K562 (cell line): ENCODE data around the gene MYOZ1. TPM values are rescaled to one million over a fixed set of nuclear protein-coding genes. Genes with fewer than 3 reads are reported as not detected.

Source experiments
- BRF1 ChIP-seq: IDR thresholded peaks from 3 replicates; pipeline ENCODE4 v1.6.1; 2011; ENCODE audit warnings: borderline replicate concordance, mild to moderate bottlenecking; ENCODE audit not compliant: insufficient read length; ENCODE audit errors: extremely low read depth
- ESRRA ChIP-seq: fragments of 450-650 bp; IDR thresholded peaks from 2 replicates; pipeline ENCODE4 v1.6.1; 2014; ENCODE audit warnings: low read depth, mild to moderate bottlenecking, moderate library complexity, borderline replicate concordance
- ETV6 ChIP-seq, 3 experiments: fragments of 150-350 bp in 1 of 3; sonication (generic) in 1 of 3; formaldehyde crosslinking in 1 of 3; IDR thresholded peaks; 2 replicates each; pipeline versions ENCODE4 v1.6.1 to v1.8.0; 2014 to 2022; ENCODE audit warnings: borderline replicate concordance in 2 of 3, low read depth in 2 of 3, antibody characterized with exemption in 1 of 3, low read length in 1 of 3, mild to moderate bottlenecking in 1 of 3, missing genetic modification reagents in 1 of 3
- ILK ChIP-seq: fragments of 450-650 bp; IDR thresholded peaks from 2 replicates; pipeline ENCODE4 v1.6.1; 2016; ENCODE audit warnings: missing genetic modification characterization, low read depth, mild to moderate bottlenecking, missing compliant biosample characterization, moderate library complexity, borderline replicate concordance
- LCOR ChIP-seq: sonication (generic); formaldehyde crosslinking; IDR thresholded peaks from 2 replicates; pipeline ENCODE4 v1.8.0; 2022; ENCODE audit warnings: mild to moderate bottlenecking, missing genetic modification reagents
- MNT ChIP-seq, 2 experiments: fragments of 450-650 bp; conservative IDR thresholded peaks; 2 replicates each; pipeline ENCODE4 v1.6.1; 2017; ENCODE audit warnings: mild to moderate bottlenecking in 2 of 2, moderate library complexity in 2 of 2
- PHTF2 ChIP-seq: fragments of 250-450 bp; sonication (Bioruptor Pico); IDR thresholded peaks from 2 replicates; pipeline ENCODE4 v1.5.0; 2021; ENCODE audit warnings: mild to moderate bottlenecking
- RBM34 ChIP-seq: fragments of 200-400 bp; formaldehyde crosslinking; IDR thresholded peaks from 2 replicates; pipeline ENCODE4 v1.6.1; 2018; ENCODE audit warnings: low read length, borderline replicate concordance; ENCODE audit not compliant: insufficient read depth
- REST ChIP-seq, 2 experiments: fragments of 450-650 bp; formaldehyde crosslinking in 1 of 2; IDR thresholded peaks; 2 replicates each; pipeline versions ENCODE4 v1.4.0 to v1.6.1; 2014 to 2020; ENCODE audit warnings: mild to moderate bottlenecking in 2 of 2, borderline replicate concordance in 1 of 2, low read depth in 1 of 2
- TAF15 ChIP-seq: fragments of 200-400 bp; formaldehyde crosslinking; IDR thresholded peaks from 2 replicates; pipeline ENCODE4 v1.6.1; 2017; ENCODE audit warnings: mild to moderate bottlenecking, low read depth, low read length, moderate library complexity
- TCF15 ChIP-seq: fragments of 250-450 bp; sonication (Bioruptor Pico); IDR thresholded peaks from 2 replicates; pipeline ENCODE4 v1.8.0; 2022; ENCODE audit warnings: moderate library complexity, mild to moderate bottlenecking, inconsistent platforms
- ZNF507 ChIP-seq: conservative IDR thresholded peaks from 2 replicates; pipeline ENCODE4 v1.6.1; 2017; ENCODE audit warnings: missing genetic modification characterization, missing compliant biosample characterization
- ZNF57 ChIP-seq: fragments of 450-650 bp; formaldehyde crosslinking; IDR thresholded peaks from 2 replicates; pipeline ENCODE4 v1.4.0; 2020; ENCODE audit warnings: mild to moderate bottlenecking, moderate library complexity
- ZNF717 ChIP-seq: fragments of 250-450 bp; sonication (Bioruptor Pico); IDR thresholded peaks from 2 replicates; pipeline ENCODE4 v1.5.0; 2021
- ZNF740 ChIP-seq, 3 experiments: fragments of 200-800 bp in 1 of 3; sonication (Bioruptor generic) in 1 of 3; sonication (generic) in 1 of 3; formaldehyde crosslinking in 1 of 3; IDR thresholded peaks; 2 replicates each; pipeline versions ENCODE4 v1.6.1 to v1.8.0; 2016 to 2022; ENCODE audit warnings: mild to moderate bottlenecking in 2 of 3, missing compliant biosample characterization in 2 of 3, missing genetic modification characterization in 2 of 3, missing genetic modification reagents in 1 of 3
- polyA plus RNA-seq, 8 experiments: library from polyadenylated mRNA; depleted of rRNA in 4 of 8; stranded (reverse) in 5 of 8; unstranded in 3 of 8; fragments of >200 nt; fragmentation: Nextera tagmentation in 2 of 8; fragmentation: Illumina TruSeq in 1 of 8; extraction: Ambion mirVana in 2 of 8; extraction: Trizol in 1 of 8; gene quantifications; 2 replicates each; pipeline versions ENCODE4 v1.2.1 to v1.2.3, GENCODE V29; 2011 to 2014; ENCODE audit warnings: inconsistent platforms in 1 of 8, missing spikeins in 1 of 8
- total RNA-seq, 7 experiments: library from RNA; depleted of rRNA in 6 of 7; stranded (reverse); fragments of >200 nt in 6 of 7; fragmentation: Illumina TruSeq in 2 of 7; extraction: Trizol in 2 of 7; gene quantifications; 2 replicates each; pipeline versions ENCODE4 v1.2.1 to v1.2.3, GENCODE V29; 2011 to 2021; ENCODE audit warnings: low replicate concordance in 1 of 7

MYOZ1 gene
- total and polyA plus RNA-seq, 9 of the 15 experiments (the other 6 are each of a cell fraction or from before 2014, with no cell fraction given) = 0.03 to 0.18 (median 0.07) TPM; not detected in 5

- TF ChIP-seq ZNF740 (CRISPR knock-in tag; IDR thresholded peaks at IDR 0.05) (peak; percentile 74; the same call in 1 of the 2 replicates), ZNF740 (tag; IDR thresholded peaks at IDR 0.05) (no peak), ETV6 (IDR thresholded peaks at IDR 0.05; ENCODE audit: borderline replicate concordance in 1 of 2, low read depth in 2 of 2, low read length in 1 of 2) (no peak), ETV6 (CRISPR knock-in tag; IDR thresholded peaks at IDR 0.05; ENCODE audit: borderline replicate concordance) (no peak), ILK (tag) (no peak), TAF15 (no peak), ESRRA (no peak), RBM34 (no peak), BRF1 (no peak), ZNF507 (no peak), PHTF2 (CRISPR knock-in tag) (no peak), MNT (conservative IDR thresholded peaks at IDR 0.05) (peak in 1 of 2 experiments; percentile 33; a peak in 1 of 4 replicates), LCOR (CRISPR knock-in tag) (no peak), ZNF57 (CRISPR knock-in tag) (no peak), REST (IDR thresholded peaks at IDR 0.05; ENCODE audit: borderline replicate concordance) (peak; percentile 79), REST (CRISPR knock-in tag; IDR thresholded peaks at IDR 0.05; ENCODE audit: low read depth) (no peak), ZNF717 (no peak), TCF15 (CRISPR knock-in tag) (no peak)
These were observed 12.4 kb upstream of the MYOZ1 start (continued) for GRCh38 chr10:73653701-73654100.
